ENCODE data around the gene ENSA.
"Not testable (repeated sequence)": the region's sequence is repeated elsewhere in the genome, so short reads cannot be mapped to it uniquely, and the experiment has no call there.

Gene ENSA, protein sequence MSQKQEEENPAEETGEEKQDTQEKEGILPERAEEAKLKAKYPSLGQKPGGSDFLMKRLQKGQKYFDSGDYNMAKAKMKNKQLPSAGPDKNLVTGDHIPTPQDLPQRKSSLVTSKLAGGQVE

DNA sequence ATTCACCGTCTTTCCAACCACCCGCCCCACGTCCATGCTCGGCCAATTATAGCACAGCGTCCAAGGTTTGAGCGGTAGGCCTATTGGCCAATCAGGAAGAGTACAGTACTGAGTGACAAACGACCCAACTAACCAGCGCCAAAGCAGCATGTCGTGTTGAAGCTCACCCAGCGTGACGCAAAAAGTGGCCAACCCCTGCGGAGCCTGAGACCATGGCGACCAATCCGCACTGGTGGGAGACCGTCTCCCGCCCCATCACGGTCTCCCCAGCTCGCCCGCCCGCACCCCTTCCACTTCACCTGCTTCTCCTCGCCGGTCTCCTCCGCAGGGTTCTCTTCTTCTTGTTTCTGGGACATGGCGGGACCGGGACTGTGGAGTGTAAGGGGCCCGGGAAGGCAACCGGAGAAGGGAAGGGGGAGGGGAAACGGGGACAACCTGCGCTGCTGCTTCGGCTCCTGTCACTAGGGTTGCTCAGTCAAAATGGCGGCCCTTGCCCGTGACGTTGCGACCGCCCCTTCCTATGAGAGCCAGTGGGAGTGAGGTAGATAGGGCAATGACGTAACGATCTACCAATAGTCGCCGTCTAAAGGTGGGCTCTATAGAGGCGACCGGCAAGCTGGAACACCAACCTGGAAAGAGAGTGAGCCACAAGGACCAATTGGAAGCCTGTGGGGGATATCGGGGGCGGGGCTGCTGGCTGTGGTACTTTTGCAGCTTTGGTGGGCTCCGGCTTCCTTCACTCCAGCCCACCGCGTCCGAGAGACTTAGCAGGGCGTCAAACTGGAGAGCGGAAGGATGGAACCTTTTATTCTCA is at the start of gene ENSA:
ENSA (minus strand) TSS at position 498 of the 814 bp plus-strand sequence; CDS start at position 356, 142 bp downstream.
- DNase-seq: peak; percentile 98

DNA sequence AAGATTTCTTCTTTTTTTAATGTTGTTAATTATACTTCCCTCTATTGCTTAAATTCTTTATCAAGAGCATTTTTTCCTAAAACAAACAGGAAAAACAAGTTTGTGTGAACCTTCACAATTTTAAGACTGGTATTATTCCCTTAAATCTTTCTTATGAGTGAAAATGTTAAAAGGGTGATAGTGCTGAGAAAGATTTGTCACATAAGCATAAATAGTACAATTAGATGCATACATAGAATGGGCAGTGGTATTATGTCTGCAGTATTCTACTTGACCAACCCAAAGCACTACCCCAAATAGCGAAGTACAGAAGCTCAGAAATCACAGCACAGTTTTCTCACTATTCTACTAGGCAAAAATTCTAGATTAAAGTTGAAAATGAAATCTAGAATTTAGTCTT is 49.6 kb upstream of the ENSA start:
- no peak for DNase-seq

DNA sequence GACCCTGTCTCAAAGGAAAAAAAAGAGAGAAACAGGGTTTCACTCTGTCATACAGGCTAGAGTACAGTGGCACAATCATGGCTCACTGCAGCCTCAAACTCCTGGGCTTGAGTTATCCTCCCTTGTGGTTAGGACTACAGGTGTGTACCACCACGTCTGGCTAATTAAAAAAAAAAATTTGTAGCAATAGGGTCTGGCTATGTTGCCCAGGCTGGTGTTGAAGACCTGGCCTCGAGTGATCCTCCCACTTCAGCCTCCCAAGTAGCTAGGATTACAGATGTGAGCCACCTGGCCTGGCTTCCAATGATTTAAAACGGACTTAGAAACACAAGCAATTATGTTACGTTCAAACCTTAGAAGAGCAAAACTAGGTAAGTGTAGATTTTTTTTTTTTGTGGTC is 45.5 kb upstream of the ENSA start:
- no peak for DNase-seq

DNA sequence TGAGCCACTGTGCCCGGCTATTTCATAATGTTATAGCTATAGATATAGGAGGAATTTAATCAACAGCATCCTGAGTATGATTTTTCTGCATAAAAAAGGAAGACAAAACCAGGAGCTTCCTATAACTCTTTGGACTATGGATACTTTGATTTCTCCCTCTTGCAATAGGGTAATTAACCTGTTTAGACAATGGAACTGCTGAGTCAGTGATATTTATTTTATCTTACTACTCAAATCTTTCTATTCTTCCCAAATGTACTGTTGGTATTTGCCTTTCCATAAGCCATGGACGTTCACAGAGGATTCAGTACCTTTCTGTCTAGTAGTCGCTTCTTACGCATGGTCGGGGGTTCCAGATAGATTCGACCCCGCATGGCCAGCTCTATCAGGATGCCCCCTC is 33.9 kb upstream of the ENSA start:
- no peak for DNase-seq

DNA sequence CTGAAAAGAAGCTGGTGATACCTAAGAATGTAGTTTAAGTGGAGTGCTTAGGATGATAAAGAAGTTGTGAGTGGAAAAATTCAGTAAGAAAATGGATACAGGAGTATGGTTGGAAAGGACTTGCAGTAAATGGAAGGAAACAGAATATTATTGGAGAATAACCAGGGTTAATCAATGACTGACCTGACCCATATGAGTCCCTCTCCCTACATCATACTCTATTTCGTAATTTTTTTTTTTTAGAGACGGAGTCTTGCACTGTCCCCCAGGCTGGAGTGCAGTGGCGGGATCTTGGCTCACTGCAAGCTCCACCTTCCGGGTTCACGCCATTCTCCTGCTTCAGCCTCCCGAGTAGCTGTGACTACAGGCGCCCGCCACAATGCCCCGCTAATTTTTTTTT is 33.4 kb upstream of the ENSA start:
- DNase-seq: no peak

DNA sequence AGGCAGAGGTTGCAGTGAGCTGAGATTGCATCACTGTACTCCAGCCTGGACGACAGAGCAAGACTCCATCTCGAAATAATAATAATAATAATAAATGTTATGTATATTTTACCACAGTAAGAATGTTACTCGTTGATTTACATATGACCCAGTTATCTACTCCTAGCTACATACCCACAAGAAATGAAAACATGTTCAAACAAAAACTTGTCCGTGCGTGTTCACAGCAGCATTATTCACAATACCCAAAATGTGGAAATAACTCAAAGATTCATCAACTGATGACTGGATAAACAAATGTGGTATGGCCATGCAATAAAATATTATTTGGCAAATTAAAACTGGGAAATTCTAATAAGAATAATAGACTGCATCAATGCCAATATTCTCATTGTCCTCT is 31.7 kb upstream of the ENSA start:
- DNase-seq: no peak

DNA sequence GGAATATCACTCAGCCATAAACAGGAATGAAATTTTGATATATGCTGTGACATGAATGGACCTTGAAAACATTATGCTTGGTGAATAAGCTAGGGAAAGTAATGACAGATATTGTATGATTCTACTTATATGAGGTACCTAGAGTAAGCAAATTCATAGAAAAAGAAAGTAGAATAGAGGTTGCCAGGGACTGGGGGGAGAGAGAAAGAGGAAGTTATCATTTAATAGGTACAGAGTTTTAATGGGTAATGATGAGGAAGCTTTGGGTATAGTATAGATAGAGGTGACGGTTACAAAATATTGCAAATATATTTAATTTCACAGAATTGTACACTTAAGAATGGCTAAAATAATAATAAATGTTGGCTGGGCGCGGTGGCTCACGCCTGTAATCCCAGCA is 31.2 kb upstream of the ENSA start:
- DNase-seq: no peak

DNA sequence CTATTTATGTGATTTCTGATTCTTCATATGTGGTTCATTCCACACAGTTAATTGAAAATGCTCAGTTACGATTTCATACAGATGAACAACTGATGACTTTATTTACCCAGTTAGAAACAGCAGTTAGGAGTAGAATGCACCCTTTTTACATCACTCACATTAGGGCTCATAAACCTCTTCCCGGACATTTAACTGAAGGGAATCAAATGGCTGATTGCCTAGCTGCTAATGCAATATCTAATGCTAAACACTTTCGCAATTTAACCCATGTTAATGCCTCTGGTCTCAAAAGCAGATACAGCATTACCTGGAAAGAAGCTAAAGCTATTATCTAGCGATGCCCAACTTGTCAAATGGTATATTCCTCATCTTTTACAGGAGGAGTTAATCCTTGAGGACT is 27.7 kb upstream of the ENSA start:
- DNase-seq: not testable (repeated sequence)

DNA sequence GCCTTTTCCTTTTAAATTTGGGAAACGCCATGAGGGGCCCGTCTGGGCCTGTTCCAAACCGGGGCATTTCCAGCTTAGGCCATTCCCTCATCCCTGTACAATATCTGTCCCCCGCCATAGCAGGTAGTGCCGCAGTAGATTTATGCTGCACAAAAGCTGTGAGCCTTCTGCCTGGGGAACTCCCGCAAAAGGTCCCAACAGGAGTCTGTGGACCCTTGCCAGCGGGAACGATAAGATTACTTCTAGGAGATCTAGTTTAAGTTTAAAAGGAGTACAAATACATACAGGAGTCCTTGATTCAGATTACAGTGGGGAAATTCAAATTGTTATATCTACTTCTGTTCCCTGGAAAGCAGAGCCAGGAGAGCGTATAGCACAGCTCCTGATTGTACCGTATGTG is 25.2 kb upstream of the ENSA start:
- DNase-seq: not testable (repeated sequence)

DNA sequence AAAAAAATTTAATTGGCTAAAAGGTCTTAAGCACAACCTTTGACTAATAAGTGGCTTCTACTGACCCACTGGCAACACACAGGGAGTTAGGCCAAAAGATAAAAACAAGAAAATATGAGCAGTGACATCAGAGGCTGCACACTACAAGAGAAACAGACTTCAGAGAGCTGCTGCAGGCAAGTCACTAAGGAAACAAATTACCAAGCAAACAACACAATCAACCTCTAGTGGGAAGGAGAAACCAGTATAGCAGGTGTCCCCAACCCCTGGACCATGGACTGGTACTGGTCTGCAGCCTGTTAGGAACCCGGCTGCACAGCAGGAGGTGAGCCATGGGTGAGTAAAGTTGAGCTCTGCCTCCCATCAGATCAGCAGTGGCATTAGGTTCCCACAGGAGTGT is 20.8 kb upstream of the ENSA start:
- DNase-seq: no peak

DNA sequence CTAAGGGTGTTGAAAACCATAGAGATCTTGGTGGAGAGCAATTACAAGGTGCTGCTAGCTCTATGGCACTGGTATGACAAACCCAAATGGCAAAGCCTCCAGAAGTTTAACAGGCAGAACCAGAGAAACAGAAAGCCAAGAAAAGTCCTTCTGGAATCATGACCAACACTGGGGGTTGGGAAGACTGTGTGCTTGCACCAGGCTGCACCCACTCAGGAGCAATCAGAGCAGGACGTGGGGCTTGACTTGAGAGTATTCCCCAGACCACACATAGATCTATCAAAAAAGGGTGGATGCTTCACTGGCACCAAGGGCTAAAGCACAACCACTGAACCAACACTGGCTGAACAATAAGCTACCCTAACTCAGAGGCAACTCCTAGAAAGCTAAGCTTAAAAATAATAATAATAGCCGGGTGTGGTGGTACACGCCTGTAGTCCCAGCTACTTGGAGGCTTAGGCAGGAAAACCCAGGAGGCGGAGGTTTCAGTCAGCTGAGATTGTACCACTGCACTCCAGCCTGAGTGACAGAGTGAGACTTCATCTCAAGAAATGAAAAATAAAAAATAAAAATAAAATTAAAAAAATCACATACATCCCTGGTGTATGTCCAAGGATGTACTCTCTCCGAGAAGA is 20.1 kb upstream of the ENSA start:
- DNase-seq: no peak

DNA sequence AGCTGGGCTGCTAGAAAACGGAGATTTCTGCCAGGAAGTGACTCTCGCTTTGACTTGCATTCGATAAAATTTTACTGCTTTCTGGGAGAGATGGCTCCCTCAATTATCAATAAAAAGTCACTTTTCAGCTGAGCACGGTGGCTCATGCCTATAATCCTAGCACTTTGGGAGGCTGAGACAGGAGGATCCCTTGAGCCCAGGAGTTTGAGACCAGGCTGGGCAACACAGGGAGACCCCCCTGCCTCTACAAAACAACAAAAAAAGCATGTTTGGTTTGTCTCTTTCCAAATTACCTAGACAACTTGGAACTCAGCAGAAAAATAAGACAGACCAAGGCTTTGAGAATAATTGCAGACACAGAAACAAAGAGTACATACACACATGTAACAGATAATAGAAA is 12.9 kb upstream of the ENSA start:
- no peak for DNase-seq

DNA sequence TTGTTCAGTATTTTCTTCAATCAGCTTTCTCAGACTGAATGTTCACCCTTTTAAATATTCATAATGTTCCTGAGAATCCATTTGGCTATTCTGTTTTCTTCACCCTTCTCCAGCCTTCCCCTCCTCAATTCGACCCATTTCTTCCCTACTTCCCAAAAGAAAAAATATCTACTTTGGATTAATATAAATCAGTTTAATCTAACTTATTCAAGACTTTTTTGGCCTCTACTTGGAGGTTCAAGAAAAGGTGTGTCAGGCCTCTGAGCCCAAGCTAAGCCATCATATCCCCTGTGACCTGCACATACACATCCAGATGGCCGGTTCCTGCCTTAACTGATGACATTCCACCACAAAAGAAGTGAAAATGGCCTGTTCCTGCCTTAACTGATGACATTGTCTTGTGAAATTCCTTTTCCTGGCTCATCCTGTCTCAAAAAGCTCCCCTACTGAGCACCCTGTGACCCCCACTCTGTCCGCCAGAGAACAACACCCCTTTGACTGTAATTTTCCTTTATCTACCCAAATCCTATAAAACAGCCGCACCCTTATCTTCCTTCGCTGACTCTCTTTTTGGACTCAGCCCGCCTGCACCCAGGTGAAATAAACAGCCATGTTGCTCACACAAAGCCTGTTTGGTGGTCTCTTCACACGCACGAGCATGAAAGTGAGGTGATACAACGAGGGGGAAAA is 11.9 kb upstream of the ENSA start:
- DNase-seq: not testable (repeated sequence)

DNA sequence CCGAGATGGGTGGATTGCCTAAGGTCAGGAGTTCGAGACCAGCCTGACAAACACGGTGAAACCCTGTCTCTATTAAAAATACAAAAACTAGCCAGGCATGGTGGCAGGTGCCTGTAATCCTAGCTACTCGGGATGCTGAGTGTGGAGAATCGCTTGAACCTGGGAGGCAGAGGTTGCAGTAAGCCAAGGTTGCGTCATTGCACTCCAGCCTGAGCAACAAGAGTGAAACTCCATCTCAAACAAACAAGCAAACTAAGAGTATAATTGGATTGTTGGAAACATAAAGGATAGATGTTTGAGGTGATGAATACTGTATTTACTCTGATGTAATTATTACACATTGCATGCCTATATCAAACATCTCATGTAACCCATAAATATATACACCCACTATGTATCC is 9.0 kb upstream of the ENSA start:
- DNase-seq: not testable (repeated sequence)

DNA sequence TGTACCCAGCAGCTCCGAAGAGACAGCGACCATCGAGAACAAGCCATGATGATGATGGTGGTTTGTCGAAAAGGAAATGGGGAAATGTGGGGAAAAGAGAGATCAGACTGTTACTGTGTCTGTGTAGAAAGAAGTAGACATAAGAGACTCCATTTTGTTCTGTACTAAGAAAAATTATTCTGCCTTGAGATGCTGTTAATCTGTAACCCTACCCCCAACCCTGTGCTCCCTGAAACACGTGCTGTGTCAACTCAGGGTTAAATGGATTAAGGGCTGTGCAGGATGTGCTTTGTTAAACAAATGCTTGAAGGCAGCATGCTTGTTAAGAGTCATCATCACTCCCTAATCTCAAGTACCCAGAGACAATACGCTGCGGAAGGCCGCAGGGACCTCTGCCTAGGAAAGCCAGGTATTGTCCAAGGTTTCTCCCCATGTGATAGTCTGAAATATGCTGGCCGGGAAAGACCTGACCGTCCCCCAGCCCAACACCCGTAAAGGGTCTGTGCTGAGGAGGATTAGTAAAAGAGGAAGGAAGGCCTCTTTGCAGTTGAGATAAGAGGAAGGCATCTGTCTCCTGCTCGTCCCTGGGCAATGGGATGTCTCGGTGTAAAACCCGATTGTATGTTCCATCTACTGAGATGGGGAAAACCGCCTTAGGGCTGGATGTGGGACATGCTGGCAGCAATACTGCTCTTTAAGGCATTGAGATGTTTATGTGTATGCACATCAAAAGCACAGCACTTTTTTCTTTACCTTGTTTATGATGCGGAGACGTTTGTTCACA is 5.6 kb upstream of the ENSA start:
- not testable (repeated sequence) for DNase-seq

DNA sequence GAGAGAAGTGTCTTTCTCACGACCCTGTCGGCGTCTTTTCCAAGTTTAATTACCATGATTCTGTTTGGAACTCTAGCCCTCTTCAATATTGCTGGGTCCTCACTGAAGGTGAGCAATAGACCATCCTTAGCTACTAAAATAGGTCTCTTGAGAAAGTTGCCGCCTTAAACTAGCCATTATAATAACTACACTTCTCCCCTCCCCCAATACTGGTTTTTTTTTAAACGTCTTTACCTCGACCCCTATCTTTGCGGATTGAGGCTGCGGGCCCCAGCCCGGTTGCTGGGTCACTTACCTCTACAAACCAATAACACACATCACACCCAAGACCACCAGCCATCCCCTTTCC is 672 bp downstream of the ENSA start:
- no peak for DNase-seq

DNA sequence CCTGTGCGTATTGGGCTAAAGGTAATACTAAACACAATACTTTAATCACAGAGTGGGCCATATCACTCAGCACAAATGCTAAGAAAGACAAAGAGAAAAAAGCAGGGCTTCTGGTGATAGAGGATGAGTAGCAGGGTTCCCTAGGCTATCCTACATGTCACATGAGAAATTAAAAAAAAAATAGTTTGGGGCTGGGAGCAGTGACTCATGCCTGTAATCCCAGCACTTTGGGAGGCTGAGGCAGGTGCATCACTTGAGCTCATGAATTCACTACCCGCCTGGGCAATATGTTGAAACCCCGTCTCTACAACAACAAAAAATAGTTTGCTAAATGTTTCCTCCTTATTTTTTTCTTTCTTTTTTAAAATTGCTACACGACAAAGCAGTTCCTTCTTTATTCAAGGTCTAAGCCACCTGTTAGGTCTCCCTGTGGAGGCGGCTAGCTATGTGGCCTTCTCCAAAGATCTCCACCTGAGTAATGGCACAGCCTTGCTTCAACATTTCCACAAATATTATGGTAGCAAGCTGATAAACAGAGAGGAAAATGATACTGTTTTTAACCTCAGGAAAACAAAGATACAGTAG is 1.5 kb downstream of the ENSA start:
- peak; percentile 7 for DNase-seq

DNA sequence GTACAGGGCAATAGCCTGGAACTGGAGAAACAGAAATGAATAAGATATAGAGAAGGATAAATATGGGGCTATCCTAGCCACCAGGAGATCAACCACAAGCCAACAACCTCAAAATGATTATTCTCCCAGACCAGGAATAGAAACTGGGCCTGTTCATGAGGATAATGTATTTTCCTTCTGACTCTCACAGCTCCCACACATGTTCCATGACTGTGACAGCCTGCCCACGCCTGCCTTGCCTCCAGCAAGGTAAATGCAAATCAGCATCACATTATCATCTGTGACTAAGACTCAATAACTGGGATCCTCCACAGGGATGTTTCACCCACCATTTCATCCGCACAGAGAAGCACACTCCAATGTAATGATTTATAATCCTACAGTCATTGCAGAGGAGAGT is 3.3 kb downstream of the ENSA start:
- DNase-seq: no peak

DNA sequence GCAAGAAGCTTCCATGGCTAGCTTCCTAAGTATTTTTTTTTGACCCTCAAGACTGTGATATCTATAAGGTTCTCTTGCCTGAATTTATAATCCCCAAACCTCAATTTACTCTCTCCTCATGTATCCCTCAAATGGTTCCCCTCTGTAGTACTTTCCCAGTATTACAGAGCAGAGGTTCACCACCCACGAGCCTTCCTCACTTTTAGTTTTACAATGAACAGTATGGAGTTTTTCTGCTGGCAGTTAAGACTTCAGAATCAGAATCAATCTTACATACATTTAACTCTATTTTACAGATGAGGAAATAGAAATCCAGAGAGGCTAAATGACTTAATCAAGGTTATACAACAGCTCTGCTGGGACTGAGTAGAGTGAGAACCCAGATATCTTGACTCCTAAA is 4.9 kb downstream of the ENSA start:
- DNase-seq: not testable (repeated sequence)

DNA sequence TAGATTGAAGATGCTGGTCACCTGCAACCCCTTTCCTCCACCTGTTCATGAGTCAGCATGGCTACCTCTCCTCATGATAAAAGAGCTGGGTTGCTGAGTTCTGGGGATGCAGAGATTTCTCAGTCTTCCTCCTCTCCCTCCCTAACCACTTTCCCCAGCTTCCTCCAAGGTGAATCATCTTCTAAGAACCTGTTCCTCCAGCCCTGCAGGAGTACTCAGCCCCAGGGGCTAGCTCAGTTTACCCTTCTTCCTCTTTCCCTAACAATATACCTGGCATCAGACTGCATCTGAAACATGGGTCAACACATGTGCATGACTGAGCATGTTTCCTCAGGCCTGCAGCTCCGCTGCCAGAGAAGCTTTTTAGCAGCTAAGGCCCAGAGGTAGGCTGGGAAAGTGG is 5.3 kb downstream of the ENSA start:
- DNase-seq: not testable (repeated sequence)

DNA sequence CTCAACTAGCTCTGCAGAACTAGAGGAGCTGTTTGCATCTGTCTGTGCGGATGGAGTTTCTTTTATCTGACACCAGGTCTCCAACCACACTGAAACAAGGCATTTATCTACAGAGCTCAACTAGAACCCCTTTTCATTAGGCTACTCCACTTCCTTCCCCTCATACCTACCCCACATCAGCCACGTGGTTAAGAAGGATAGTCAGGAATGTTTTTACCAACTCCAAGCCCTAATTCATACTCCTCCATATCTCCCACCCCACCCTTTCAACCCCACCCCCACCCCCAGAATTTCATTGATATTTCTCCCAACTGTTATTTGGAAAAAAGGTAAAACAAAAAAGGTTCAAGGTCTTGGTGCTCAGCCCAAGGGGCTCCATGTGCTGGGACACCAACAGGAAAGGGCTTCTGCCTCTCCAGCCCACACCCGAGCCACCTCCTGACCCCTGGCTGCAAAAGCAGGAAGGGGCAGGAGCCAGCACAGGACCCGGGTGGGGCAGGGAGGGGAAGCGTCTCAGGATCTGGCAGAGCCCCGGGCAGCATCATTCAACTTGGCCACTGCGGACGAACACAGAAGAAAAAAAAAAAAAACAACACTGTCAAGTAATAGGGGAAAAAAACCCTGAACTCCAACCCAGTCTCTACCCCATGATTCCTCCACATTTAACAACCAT is 7.0 kb downstream of the ENSA start:
- DNase-seq: no peak
